DND-41 (cell line): ENCODE measurements around the gene TBL1X.

ENCODE experiments used
- ATAC-seq: fragments of 200-7000 bp; cut with Tn5 transposase; 3 replicates; pipeline ENCODE4 v1.9.1; 2021; ENCODE audit warnings: low read depth; ENCODE audit not compliant: insufficient read depth
- DNase-seq: peaks from one replicate; pipeline ENCODE4 v3.0.0-alpha.2; 2020
- H2AFZ ChIP-seq: 2 replicates; pipeline ENCODE4 v1.6.0; 2012; ENCODE audit warnings: low read depth, low read length
- H3K27ac ChIP-seq: 2 replicates; pipeline ENCODE4 v1.5.1; 2012; ENCODE audit warnings: low read length, inconsistent platforms
- H3K27me3 ChIP-seq: fragments of 200-600 bp; sonication (generic); 2 replicates; pipeline ENCODE4 v1.6.0; 2012; ENCODE audit warnings: low read length, mild to moderate bottlenecking, inconsistent platforms; ENCODE audit not compliant: insufficient read depth, poor library complexity
- H3K36me3 ChIP-seq: 2 replicates; pipeline ENCODE4 v1.5.1; 2012; ENCODE audit warnings: low read length, inconsistent platforms; ENCODE audit not compliant: insufficient read depth
- H3K4me1 ChIP-seq: 2 replicates; pipeline ENCODE4 v1.5.1; 2012; ENCODE audit warnings: mild to moderate bottlenecking, low read length; ENCODE audit not compliant: insufficient read depth
- H3K4me2 ChIP-seq: 2 replicates; pipeline ENCODE4 v1.6.0; 2012; ENCODE audit warnings: mild to moderate bottlenecking, moderate library complexity, low read length, inconsistent platforms; ENCODE audit not compliant: insufficient read depth
- H3K4me3 ChIP-seq, 2 experiments: fragments of 200-600 bp in 1 of 2; shearing (Covaris generic) in 1 of 2; 2 replicates each; pipeline ENCODE4 v1.5.1; 2012 to 2016; ENCODE audit warnings: inconsistent platforms in 2 of 2, low read length in 2 of 2, mild to moderate bottlenecking in 2 of 2, low read depth in 1 of 2, moderate library complexity in 1 of 2
- H3K79me2 ChIP-seq: 2 replicates; pipeline ENCODE4 v1.6.0; 2012; ENCODE audit warnings: low read length, inconsistent platforms; ENCODE audit not compliant: insufficient read depth
- H3K9ac ChIP-seq: 2 replicates; pipeline ENCODE4 v1.6.0; 2012; ENCODE audit warnings: low read depth, mild to moderate bottlenecking, inconsistent platforms, low read length, moderate library complexity
- H3K9me3 ChIP-seq: 2 replicates; pipeline ENCODE4 v1.5.1; 2012; ENCODE audit warnings: low read length, moderate library complexity, mild to moderate bottlenecking, inconsistent platforms; ENCODE audit not compliant: insufficient read depth, severe bottlenecking
- H4K20me1 ChIP-seq: 2 replicates; pipeline ENCODE4 v1.6.0; 2012; ENCODE audit warnings: low read length; ENCODE audit not compliant: insufficient read depth
- EZH2 ChIP-seq: IDR thresholded peaks from 3 replicates; pipeline ENCODE4 v1.6.1; 2012; ENCODE audit warnings: borderline replicate concordance, low read depth, mild to moderate bottlenecking, moderate library complexity, low read length, inconsistent platforms; ENCODE audit not compliant: severe bottlenecking
- TF ChIP-seq, protein P1 (sequence below): IDR thresholded peaks from 2 replicates; pipeline ENCODE4 v1.5.1; 2012; ENCODE audit warnings: borderline replicate concordance, low read length, moderate library complexity, mild to moderate bottlenecking; ENCODE audit not compliant: poor library complexity, severe bottlenecking; ENCODE audit errors: extremely low read depth

Gene TBL1X

DNA sequence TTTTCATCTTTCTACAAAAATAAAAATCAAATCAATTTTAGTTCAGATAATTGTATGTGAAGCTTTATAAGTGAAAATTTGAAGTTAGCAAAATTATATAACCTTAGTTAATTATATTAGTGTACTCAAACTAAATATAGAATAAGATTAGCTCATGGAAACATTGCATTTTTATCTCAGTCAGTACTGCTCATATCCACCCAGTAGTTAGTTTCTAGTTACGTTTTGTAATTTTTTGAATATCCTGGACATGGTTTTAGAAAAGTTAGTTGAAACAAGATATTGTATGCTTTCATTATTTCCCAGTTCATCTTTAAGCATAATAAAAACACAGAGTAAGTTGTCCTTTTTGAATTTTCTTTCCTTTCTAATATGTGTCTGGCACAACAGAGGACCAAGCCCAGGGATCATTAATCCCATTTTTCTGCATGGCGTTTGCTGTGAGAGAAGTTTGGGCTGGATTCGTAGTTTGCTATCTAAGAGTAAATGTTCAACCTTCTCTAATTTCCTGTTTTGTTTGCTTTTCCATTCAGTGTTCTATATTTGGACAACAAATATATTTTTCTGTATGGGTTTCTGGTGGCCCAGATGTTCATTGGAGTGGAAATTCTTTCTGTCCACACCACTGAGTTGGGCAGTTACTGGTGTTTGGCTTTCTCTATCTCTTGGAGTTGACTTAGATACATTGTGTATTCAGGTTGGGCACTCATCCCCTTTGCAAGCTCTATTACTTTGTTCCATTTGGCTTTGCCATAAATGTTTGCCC is 12.1 kb downstream of the TBL1X start:
- Histone ChIP-seq H3K4me2 (no peak overlapping the region), H3K27me3 (no peaks in the 10 kb centered on the region), H3K79me2 (peaks cover 2% of the 10 kb centered on the region; the same call in 1 of the 2 replicates), H2AFZ (no peak overlapping the region), H3K4me3 (no peak overlapping the region), H3K36me3 (no peaks in the 10 kb centered on the region), H4K20me1 (no peaks in the 10 kb centered on the region), H3K9me3 (no peaks in the 10 kb centered on the region), H3K4me1 (no peaks in the 10 kb centered on the region), H3K27ac (no peak overlapping the region), H3K9ac (no peak overlapping the region)
- no peak for DNase-seq
- no peak for ATAC-seq
- TF ChIP-seq, protein P1, sequence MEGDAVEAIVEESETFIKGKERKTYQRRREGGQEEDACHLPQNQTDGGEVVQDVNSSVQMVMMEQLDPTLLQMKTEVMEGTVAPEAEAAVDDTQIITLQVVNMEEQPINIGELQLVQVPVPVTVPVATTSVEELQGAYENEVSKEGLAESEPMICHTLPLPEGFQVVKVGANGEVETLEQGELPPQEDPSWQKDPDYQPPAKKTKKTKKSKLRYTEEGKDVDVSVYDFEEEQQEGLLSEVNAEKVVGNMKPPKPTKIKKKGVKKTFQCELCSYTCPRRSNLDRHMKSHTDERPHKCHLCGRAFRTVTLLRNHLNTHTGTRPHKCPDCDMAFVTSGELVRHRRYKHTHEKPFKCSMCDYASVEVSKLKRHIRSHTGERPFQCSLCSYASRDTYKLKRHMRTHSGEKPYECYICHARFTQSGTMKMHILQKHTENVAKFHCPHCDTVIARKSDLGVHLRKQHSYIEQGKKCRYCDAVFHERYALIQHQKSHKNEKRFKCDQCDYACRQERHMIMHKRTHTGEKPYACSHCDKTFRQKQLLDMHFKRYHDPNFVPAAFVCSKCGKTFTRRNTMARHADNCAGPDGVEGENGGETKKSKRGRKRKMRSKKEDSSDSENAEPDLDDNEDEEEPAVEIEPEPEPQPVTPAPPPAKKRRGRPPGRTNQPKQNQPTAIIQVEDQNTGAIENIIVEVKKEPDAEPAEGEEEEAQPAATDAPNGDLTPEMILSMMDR: no peak
- no peak for TF ChIP-seq EZH2

DNA sequence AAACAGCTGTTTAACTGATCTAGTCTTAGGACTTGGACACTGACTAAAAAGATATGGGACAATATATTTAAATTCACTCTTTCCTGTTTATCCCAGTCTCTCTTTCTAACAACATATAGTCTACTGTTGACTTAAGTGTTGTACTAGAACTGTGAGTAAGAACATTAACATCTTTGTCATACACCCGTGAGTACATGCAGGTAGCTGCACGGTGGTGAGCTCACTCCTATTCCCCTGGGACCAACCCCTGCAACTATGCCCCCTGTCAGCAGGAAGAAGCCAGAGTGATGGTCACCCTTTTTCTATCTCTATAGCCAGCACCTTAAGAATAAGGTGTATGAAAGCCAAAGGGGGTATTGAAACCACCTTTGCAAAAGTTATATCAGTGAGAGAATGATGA is 17.6 kb downstream of the TBL1X start:
- no peak for TF ChIP-seq EZH2
- TF ChIP-seq, protein P1: no peak
- no peak for DNase-seq
- no peaks in the 10 kb centered on the region for H3K36me3 ChIP-seq
- H3K9me3 ChIP-seq: no peaks in the 10 kb centered on the region
- H3K4me3 ChIP-seq: no peak overlapping the region
- H3K9ac ChIP-seq: no peak overlapping the region
- no peak for ATAC-seq
- no peaks in the 10 kb centered on the region for H3K79me2 ChIP-seq
- H2AFZ ChIP-seq: no peak overlapping the region
- H3K27ac ChIP-seq: no peak overlapping the region
- H4K20me1 ChIP-seq: no peaks in the 10 kb centered on the region
- H3K4me1 ChIP-seq: no peaks in the 10 kb centered on the region
- no peak overlapping the region for H3K4me2 ChIP-seq
- no peaks in the 10 kb centered on the region for H3K27me3 ChIP-seq

DNA sequence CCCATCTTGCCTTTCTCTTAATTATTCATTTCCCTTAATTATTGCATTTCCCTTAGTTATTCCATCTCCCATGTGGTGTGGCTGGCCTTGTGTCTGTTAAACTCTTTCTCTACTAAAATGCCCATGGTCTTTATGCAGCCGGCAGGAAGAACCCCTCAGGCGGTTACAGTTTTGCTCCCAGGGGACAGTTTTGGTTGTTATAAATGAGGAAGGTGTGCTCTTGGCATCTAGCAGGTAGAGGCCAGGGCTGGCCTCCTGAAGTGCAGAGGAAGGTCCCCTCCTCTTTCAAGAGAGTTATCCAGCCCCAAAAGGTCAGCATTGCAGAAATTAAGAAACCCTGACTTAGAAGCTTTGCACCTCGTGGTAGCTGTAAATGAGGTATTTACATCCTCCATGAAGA is 18.0 kb downstream of the TBL1X start:
- Histone ChIP-seq H3K36me3 (no peaks in the 10 kb centered on the region), H3K4me1 (no peaks in the 10 kb centered on the region), H3K9ac (no peak overlapping the region), H3K27me3 (no peaks in the 10 kb centered on the region), H3K9me3 (no peaks in the 10 kb centered on the region), H3K4me3 (no peak overlapping the region), H3K27ac (no peak overlapping the region), H3K4me2 (no peak overlapping the region), H3K79me2 (no peaks in the 10 kb centered on the region), H4K20me1 (no peaks in the 10 kb centered on the region), H2AFZ (no peak overlapping the region)
- DNase-seq (no peak), ATAC-seq (no peak)
- TF ChIP-seq, protein P1: no peak
- TF ChIP-seq EZH2: no peak

DNA sequence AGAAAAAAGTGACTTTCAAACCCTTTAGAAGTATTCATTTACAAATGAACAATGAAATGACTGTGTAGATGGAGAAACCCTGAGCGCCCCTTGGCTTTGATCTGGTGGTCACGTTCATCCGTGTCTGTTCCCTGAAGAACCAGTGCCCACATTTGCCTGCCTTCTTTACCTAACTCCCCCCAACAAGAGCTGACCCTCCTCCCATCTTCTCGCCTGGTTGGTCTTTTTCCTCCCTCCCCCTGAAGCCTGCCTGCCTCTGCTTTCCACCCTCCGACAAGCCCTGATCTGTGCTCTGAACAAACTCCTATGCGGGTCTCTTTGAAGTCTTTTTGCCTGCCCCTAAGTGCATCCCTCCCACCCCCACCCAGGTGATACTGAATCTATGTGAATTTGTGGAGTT is 18.5 kb downstream of the TBL1X start:
- Histone ChIP-seq H3K79me2 (no peaks in the 10 kb centered on the region), H3K4me3 (no peak overlapping the region), H2AFZ (no peak overlapping the region), H3K9me3 (no peaks in the 10 kb centered on the region), H3K4me2 (no peak overlapping the region), H3K9ac (no peak overlapping the region), H3K4me1 (no peaks in the 10 kb centered on the region), H3K36me3 (no peaks in the 10 kb centered on the region), H4K20me1 (no peaks in the 10 kb centered on the region), H3K27me3 (no peaks in the 10 kb centered on the region), H3K27ac (no peak overlapping the region)
- ATAC-seq (no peak), DNase-seq (no peak)
- TF ChIP-seq, protein P1: no peak
- no peak for TF ChIP-seq EZH2
